Lung (tissue), 12 donors: Measurements from ENCODE around the gene SLC12A8. TPM values are rescaled to one million over a fixed set of nuclear protein-coding genes. Genes with fewer than 3 reads are reported as not detected.

Experiments used
- ATAC-seq: fragments of 200-7000 bp; cut with Tn5 transposase; one replicate; pipeline ENCODE4 v1.9.1; 2020; ENCODE audit warnings: moderate number of reproducible peaks; ENCODE audit not compliant: insufficient read depth, low FRiP score
- DNase-seq, 3 donors: peaks; one replicate each; pipeline ENCODE4 v3.0.0-alpha.2; 2013 to 2017
- H3K27ac ChIP-seq, 2 donors: one replicate each; pipeline ENCODE4 v1.5.1; 2013; ENCODE audit warnings: mild to moderate bottlenecking in 2 of 2, moderate library complexity in 2 of 2, control low read depth in 1 of 2, inconsistent platforms in 1 of 2, low read depth in 1 of 2, low read length in 1 of 2
- H3K27me3 ChIP-seq, 3 donors: one replicate each; pipeline ENCODE4 v1.5.1; 2013; ENCODE audit warnings: low read length in 2 of 3; ENCODE audit not compliant: control insufficient read depth in 3 of 3, insufficient read depth in 3 of 3
- H3K36me3 ChIP-seq, 4 donors: one replicate each; pipeline ENCODE4 v1.5.1; 2013; ENCODE audit warnings: low read length in 4 of 4, mild to moderate bottlenecking in 1 of 4, moderate library complexity in 1 of 4; ENCODE audit not compliant: control insufficient read depth in 4 of 4, insufficient read depth in 4 of 4
- H3K4me1 ChIP-seq, 5 donors: one replicate each; pipeline ENCODE4 v1.5.1; 2013; ENCODE audit warnings: low read length in 5 of 5, mild to moderate bottlenecking in 2 of 5, moderate library complexity in 1 of 5; ENCODE audit not compliant: control insufficient read depth in 5 of 5, insufficient read depth in 5 of 5
- H3K4me3 ChIP-seq: one replicate; pipeline ENCODE4 v1.5.1; 2013; ENCODE audit warnings: mild to moderate bottlenecking, control low read depth, moderate library complexity
- H3K9ac ChIP-seq, 2 donors: one replicate each; pipeline ENCODE4 v1.5.1; 2013; ENCODE audit warnings: low read length in 2 of 2, control low read depth in 1 of 2; ENCODE audit not compliant: insufficient read depth in 1 of 2
- H3K9me3 ChIP-seq, 4 donors: one replicate each; pipeline ENCODE4 v1.5.1; 2013; ENCODE audit warnings: low read length in 3 of 4, mild to moderate bottlenecking in 1 of 4, moderate library complexity in 1 of 4; ENCODE audit not compliant: control insufficient read depth in 4 of 4, insufficient read depth in 3 of 4
- CTCF ChIP-seq: IDR thresholded peaks from 2 replicates; pipeline ENCODE4 v1.5.1; 2012; ENCODE audit warnings: mild to moderate bottlenecking; ENCODE audit errors: control extremely low read depth, extremely low read depth
- WGBS, 2 donors: extraction: QIAGEN DNeasy Blood & Tissue Kit; methylation state at CpG; one replicate each; pipeline ENCODE4 v1.1.7; 2013; 5-methylcytosine and 5-hydroxymethylcytosine counted together
- polyA plus RNA-seq, 2 donors: library from polyadenylated mRNA; stranded (reverse); fragments of 200-250 nt; gene quantifications; one replicate each; pipeline ENCODE4 v1.2.1, GENCODE V29; 2013
- total RNA-seq, 2 donors: library from RNA; depleted of rRNA in 1 of 2; stranded (reverse); fragments of >200 nt in 1 of 2; gene quantifications; one replicate each; pipeline ENCODE4 v1.2.1, GENCODE V29; 2014 to 2021
- donor health status: control.
- donor health status: control.
- donor health status: Bipolar disorder and iron deficiency.
- donor health status: healthy.
- donor health status: DM: yes; HTN: yes; CAD: no.

The SLC12A8 gene
- total and polyA plus RNA-seq, 4 donors, result 3.1 to 9.8 (median 5.8) TPM

- no peak overlapping the region for H3K4me3 ChIP-seq
- H3K27me3 ChIP-seq, result no peaks in the 10 kb centered on the region
- no peaks in the 10 kb centered on the region for H3K9me3 ChIP-seq
- H3K4me1 ChIP-seq, result peaks cover 0 to 16% (median 6%) of the 10 kb centered on the region in 5 donors
- DNase-seq (peak in 2 of 3 donors; percentile 62 to 79), ATAC-seq (no peak)
- 84 to 86% methylated on average over 13 of the region's 13 CpGs for WGBS, 2 donors
- no peak overlapping the region for H3K27ac ChIP-seq
- TF ChIP-seq CTCF, result no peak
- no peaks in the 10 kb centered on the region for H3K36me3 ChIP-seq
- H3K9ac ChIP-seq, result no peak overlapping the region
These were observed 45.9 kb downstream of the SLC12A8 start for GRCh38 chr3:125166599-125167136.

GRCh38 chr3:125165948-125166553 is 46.5 kb downstream of the SLC12A8 start:
- ATAC-seq, result no peak
- no peaks in the 10 kb centered on the region for H3K27me3 ChIP-seq
- no peak for TF ChIP-seq CTCF
- DNase-seq, result no peak
- WGBS, 2 donors, result 91 to 93% methylated on average over 17 to 18 of the region's 18 CpGs
- H3K4me1 ChIP-seq, result peaks cover 3 to 16% (median 6%) of the 10 kb centered on the region in 5 donors
- H3K27ac ChIP-seq, result no peak overlapping the region
- no peak overlapping the region for H3K4me3 ChIP-seq
- no peaks in the 10 kb centered on the region for H3K9me3 ChIP-seq
- no peak overlapping the region for H3K9ac ChIP-seq
- no peaks in the 10 kb centered on the region for H3K36me3 ChIP-seq

- WGBS, 2 donors, result 73 to 76% methylated on average over 17 of the region's 17 CpGs
- H3K9ac ChIP-seq, result peak overlapping the region in 1 of 2 donors; percentile 5
- peak; percentile 45 for ATAC-seq
- H3K36me3 ChIP-seq, result no peaks in the 10 kb centered on the region
- peak; percentile 46 to 49 (median 47) for DNase-seq
- peak overlapping the region in 1 of 2 donors; percentile 84 for H3K27ac ChIP-seq
- TF ChIP-seq CTCF, result peak; percentile 66
- H3K4me1 ChIP-seq, result peaks cover 5 to 19% (median 11%) of the 10 kb centered on the region in 5 donors
- no peaks in the 10 kb centered on the region for H3K9me3 ChIP-seq
- H3K4me3 ChIP-seq, result no peak overlapping the region
- no peaks in the 10 kb centered on the region for H3K27me3 ChIP-seq
These were observed 47.2 kb downstream of the SLC12A8 start for GRCh38 chr3:125165189-125165947.
